ENCODE data around the gene NUTM1. TPM values are rescaled to one million over a fixed set of nuclear protein-coding genes. Genes with fewer than 3 reads are reported as not detected.

NUTM1 gene
- total RNA-seq, 1 donor from 2014 or later: not detected

GRCh38 chr15:34327906-34328305 lies 15.2 kb upstream of the NUTM1 start:
- no peak for TF ChIP-seq CTCF (conservative IDR thresholded peaks at IDR 0.05)
- Mint-ChIP-seq H3K4me1 (no peaks in the 10 kb centered on the region), H3K27ac (ENCODE audit: unreplicated experiment) (no peak overlapping the region), H3K36me3 (ENCODE audit: low read depth) (no peaks in the 10 kb centered on the region), H3K27me3 (ENCODE audit: low read depth) (no peaks in the 10 kb centered on the region), H3K9me3 (no peaks in the 10 kb centered on the region), H3K4me3 (no peak overlapping the region)
- DNase-seq (ENCODE audit: low read depth, low spot score): no peak

GRCh38 chr15:34329006-34329405 lies 14.1 kb upstream of the NUTM1 start:
- no peak overlapping the region for H3K27ac Mint-ChIP-seq (ENCODE audit: unreplicated experiment)
- TF ChIP-seq CTCF (conservative IDR thresholded peaks at IDR 0.05): no peak
- DNase-seq (ENCODE audit: low read depth, low spot score): no peak
- H3K9me3 Mint-ChIP-seq: no peaks in the 10 kb centered on the region
- H3K4me1 Mint-ChIP-seq: no peaks in the 10 kb centered on the region
- no peak overlapping the region for H3K4me3 Mint-ChIP-seq
- H3K36me3 Mint-ChIP-seq (ENCODE audit: low read depth): no peaks in the 10 kb centered on the region
- no peaks in the 10 kb centered on the region for H3K27me3 Mint-ChIP-seq (ENCODE audit: low read depth)

DNA sequence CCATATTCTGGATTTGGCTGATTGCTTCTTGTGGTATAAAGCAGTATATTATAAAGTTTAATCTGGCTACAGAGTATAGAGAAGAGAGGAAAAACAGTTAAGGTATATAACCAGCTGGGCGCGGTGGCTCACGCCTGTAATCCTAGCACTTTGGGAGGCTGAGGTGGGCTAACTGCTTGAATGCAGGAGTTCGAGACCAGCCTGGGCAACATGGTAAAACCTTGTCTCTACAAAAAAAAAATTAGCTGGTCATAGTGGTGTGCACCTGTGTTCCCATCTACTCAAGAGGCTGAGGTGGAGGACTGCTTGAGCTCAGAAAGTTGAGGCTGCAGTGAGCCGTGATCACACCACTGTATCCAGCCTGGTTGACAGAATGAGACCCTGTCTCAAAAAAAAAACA lies 12.8 kb upstream of the NUTM1 start:
- Mint-ChIP-seq H3K27ac (ENCODE audit: unreplicated experiment) (no peak overlapping the region), H3K27me3 (ENCODE audit: low read depth) (no peaks in the 10 kb centered on the region), H3K4me1 (no peaks in the 10 kb centered on the region), H3K4me3 (no peak overlapping the region), H3K36me3 (ENCODE audit: low read depth) (no peaks in the 10 kb centered on the region), H3K9me3 (no peaks in the 10 kb centered on the region)
- no peak for TF ChIP-seq CTCF (conservative IDR thresholded peaks at IDR 0.05)
- no peak for DNase-seq (ENCODE audit: low read depth, low spot score)

- DNase-seq (ENCODE audit: low read depth, low spot score): no peak
- Mint-ChIP-seq H3K4me3 (no peak overlapping the region), H3K27ac (ENCODE audit: unreplicated experiment) (no peak overlapping the region), H3K36me3 (ENCODE audit: low read depth) (no peaks in the 10 kb centered on the region), H3K27me3 (ENCODE audit: low read depth) (peaks cover under 1% of the 10 kb centered on the region), H3K9me3 (no peaks in the 10 kb centered on the region), H3K4me1 (peaks cover 3% of the 10 kb centered on the region)
- TF ChIP-seq CTCF (conservative IDR thresholded peaks at IDR 0.05): no peak
These were observed 11.3 kb upstream of the NUTM1 start for GRCh38 chr15:34331809-34332208.

GRCh38 chr15:34332553-34333120 lies 10.5 kb upstream of the NUTM1 start:
- Mint-ChIP-seq H3K36me3 (ENCODE audit: low read depth) (no peaks in the 10 kb centered on the region), H3K27ac (ENCODE audit: unreplicated experiment) (no peak overlapping the region), H3K4me1 (peaks cover 8% of the 10 kb centered on the region), H3K4me3 (no peak overlapping the region), H3K27me3 (ENCODE audit: low read depth) (peaks cover 4% of the 10 kb centered on the region), H3K9me3 (no peaks in the 10 kb centered on the region)
- DNase-seq (ENCODE audit: low read depth, low spot score): no peak
- TF ChIP-seq CTCF (conservative IDR thresholded peaks at IDR 0.05): no peak
